GM21576 (cell line): ENCODE data around the gene CPA5.
"Not testable (repeated sequence)": the region's sequence is repeated elsewhere in the genome, so short reads cannot be mapped to it uniquely, and the experiment has no call there.

Experiments used
- ATAC-seq: cut with Tn5 transposase; IDR thresholded peaks from one replicate; pipeline ENCODE4 v1.9.1; 2021; ENCODE audit warnings: mild to moderate bottlenecking, moderate library complexity; ENCODE audit not compliant: unreplicated experiment

The CPA5 gene

DNA sequence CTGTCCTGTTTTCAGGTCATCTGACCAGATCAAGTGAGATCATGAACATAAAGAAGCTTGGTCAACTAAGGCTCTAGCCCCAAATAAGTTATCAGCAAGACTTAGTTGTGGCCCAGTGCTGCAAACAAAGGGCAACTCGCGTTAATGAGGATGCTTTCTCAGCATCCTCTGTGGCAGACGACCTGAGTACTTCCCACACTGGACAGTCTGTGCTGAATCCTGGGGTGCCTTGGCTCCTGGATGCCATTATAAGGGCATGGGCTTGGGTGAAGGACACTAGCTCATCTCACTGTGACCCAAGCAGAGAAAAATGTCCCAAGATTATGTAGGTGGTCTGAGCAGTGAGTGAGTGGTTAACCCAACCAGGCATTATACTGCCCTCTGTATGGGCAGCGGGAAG, 13.9 kb downstream of the CPA5 start:
- no peak for ATAC-seq

DNA sequence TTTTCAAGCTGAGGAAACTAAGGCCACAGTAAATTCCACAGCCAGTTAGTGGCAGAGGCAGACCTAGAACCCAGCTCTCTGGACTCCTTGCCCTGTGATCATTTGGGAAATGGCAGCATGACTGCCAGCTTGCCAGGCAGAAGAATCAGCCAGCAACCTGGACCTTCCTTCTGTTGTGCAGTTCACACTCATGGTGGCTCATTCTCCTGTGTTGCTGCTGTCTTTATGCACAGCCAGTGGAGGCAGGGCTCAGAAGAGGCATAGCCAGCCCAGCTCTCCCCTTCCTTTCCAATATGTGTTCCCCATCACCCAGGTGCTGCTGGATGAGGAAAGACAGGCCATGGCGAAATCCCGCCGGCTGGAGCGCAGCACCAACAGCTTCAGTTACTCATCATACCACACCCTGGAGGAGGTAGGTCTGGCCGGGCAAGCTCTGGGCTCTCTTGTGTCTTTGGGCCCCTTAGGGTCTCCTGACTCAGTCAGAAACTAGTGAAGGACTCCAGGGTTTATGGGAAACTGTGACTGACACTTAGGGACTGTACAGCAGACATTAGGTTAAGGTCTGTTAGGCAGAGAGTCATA, 14.8 kb downstream of the CPA5 start:
- ATAC-seq = no peak

DNA sequence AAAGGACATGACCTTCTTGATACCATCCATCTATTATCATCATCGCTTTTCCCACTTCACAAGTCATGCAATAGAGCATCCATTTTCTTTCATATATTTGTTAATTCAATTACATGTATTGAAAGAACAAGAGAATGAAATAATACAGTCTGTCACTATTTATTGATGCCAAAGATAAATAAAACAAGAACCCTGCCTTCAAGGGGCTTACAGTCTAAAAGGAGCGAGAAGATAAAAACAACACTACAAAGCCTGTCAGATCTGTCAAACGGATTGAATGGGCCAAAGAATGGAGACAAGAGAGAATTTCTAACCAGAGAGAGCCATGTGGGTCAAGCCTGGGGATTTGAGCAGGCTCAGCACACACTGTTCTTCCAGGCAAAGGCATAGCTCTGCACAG, 15.9 kb downstream of the CPA5 start:
- no peak for ATAC-seq

DNA sequence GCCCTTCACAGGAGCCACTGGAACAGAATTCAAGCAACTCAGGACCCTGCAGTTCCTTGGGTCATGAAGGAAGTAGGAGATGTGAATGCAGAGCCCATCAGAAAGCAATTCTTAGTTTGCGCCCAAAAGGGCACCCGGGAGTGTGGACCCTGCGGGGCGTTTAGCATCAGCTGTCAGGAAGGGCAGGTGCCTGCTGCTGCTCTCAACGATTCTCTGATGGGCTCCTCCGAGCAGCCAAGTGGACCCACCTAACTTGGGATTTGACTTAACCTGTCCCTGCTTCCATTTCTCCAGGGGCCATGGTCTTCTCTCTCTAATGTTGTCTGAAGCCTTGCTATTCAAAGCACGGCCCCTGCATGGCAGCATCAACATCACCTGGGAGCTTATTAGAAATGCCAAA, 17.1 kb downstream of the CPA5 start:
- ATAC-seq = no peak

DNA sequence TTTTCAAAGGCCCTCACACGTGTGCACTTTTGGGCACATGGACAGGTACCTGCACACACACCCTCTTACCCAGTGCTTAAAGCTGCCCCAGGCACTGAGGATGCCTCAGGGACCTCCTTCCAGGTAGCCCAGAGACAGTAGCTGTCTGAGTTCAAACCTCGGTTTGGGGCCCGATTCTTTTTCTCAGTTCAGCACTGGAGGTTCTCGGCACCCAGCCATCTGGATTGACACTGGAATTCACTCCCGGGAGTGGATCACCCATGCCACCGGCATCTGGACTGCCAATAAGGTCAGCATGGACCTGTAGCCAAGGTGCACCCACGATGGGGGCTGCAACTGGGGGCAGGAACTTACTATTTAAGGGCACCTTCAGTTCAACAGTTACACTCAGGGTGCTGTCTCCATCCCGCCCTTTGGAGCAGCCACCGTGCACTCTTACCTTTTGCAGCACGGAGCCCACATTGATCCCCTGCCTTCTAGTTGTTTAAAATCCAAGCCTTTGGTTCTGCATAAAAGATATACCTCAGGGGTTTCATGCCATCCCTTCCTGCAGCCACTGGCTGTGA, 17.7 kb downstream of the CPA5 start:
- no peak for ATAC-seq

DNA sequence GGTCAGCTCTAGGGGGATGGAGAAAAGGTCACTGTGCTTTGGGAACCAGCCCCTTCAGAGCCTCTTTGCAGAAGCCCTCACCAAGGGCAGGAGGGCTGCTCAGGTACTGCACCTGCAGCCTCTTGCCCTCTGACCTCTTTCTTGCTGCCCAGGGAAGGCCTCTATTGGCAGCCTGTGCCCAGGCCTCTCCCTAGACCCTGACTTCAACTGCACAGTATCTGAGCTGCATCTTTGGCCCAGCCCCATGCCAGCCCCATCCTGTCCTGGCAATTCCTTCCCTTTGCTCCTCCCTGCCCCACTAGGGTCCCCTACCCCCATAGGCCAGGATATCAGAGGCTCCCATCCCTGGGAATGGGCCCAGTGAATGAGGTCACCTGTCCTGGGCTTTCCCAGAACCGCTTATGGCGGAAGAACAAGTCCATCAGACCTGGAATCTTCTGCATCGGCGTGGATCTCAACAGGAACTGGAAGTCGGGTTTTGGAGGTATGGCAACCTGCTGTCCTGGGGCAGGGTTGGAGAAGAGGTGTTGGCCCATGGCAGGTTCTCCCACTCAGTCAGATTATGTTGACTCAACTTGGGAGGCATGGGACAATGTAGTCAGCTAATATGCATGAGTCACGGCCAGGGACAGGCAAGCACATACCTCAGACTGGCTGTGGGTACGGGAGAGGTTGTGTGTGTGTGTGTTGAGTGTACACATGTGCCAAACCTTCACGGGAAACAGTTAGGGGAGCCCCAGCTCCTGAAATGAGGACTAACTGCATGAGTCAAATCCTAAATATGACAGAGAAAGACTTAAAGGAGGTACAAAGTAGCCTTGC, 18.6 kb downstream of the CPA5 start:
- ATAC-seq = no peak

DNA sequence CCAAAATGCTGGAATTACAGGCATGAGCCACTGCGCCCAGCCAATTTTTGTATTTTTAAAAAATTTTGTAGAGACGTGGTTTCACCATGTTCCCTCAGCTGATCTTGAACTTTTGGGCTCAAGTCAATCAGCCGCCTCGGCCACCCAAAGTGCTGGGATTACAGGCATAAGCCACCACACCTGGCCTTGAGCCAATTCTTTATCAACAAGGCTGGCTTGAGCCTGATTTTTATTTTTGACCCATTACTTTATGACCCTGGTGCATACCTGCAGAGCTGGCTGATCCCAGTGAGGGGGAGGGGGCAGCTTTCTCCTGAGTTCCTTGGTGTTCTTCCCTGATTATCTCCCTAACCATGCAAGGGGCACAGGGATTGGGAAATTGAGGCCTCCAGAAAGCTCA, 19.8 kb downstream of the CPA5 start:
- no peak for ATAC-seq

DNA sequence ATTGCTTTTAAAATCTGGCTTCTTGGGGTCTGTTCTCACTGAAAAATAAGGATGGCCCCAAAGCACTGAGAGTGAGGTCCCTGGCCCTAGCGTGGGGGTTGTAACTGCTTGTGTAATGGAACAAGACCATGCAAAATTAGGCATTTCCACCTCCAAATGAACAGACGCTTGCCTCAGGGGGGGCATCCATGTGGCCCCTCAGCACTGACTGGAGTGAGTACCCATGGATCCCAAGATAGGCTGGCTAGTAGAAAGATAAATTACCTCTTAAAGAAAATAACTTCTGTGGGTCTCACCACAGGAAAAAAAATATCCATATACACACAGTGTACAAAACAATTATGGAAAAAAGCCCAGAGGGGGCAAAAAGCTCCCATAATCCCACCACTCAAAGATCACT, 20.5 kb downstream of the CPA5 start:
- no peak for ATAC-seq

DNA sequence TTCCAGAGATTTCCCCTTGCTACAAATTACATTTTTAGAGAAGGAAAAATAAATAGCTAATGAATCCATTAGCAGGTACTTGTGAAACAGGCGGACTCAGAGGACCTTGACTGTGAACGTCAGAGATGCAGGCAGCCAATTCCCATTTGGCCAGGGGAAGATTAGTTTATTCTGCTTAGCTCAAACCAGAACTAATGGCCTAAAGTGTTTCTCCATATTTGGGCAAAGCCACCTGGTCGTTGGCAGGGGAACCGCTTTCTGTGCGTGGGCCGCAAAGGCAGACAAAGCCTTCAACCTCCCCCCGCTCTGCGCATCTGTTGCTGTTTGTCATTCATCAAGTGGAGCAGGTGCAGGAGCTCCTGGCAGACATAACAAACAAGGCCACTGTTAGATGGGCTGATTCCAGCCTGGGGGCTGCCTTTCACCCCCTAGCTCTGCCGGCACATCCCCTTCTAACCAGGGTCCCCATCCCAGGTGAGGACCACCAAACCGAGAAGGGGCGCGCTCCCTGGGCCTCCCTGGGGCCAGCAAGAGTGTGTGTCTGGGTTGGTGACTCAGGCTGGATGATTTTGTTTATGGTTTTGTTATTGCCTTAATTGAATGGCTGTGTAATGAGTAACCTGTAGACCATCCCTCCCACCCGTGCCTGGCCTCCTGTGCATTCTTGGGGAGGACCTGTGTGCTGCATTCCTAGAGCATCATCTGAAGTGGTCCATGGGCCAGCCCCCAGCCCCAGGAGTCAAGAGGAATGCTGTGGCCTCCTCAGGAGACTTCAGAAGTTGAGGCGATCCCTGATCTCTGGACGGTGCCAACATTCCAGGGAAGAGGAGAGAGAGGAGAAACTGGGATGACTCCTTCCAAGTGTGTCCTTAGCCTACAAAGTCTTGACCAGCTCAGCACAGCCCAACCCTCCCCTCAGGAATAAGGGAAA, 21.2 kb downstream of the CPA5 start:
- ATAC-seq = peak; percentile 53

DNA sequence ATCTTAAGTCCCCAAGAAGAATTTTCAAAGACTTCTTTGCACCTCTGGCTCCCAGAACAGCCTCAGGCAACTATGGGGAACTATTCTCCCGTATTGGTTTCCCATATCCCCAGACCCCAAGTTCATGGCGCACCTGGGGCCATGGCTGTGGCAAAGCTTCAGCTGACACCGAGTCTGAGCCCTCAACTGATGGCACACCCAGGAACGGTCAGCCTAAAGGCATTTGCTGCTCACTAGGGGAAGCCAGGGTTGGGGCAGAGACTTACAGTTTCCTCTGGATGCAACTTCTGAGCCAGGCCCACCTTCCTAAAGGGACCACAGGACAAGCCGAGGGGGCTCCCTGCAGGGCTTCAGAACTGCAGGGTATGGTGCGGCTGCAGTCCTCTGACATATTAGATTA, 21.9 kb downstream of the CPA5 start:
- no peak for ATAC-seq

DNA sequence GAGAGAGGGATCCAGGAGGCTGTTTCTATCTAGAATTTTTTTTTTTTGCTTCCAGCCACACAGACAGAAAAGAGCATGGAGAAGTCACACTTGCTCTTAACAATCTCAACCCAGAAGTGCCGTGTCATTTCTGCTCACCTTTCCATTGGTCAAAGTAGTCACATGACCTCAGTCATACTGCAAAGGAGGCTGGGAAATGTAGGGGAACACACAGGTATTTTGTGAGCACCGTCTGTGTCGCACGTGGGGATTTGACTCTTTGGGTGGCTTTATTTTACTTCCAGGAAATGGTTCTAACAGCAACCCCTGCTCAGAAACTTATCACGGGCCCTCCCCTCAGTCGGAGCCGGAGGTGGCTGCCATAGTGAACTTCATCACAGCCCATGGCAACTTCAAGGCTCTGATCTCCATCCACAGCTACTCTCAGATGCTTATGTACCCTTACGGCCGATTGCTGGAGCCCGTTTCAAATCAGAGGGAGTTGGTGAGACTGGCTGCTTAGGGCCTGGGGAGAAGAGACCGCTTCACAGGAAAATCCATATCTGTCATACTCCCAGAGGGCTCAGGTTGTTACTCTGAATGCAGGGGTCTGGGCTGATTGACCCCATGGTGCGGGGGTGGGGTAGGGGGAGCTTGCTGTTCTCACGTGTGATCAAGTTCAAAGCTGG, 22.6 kb downstream of the CPA5 start:
- no peak for ATAC-seq

DNA sequence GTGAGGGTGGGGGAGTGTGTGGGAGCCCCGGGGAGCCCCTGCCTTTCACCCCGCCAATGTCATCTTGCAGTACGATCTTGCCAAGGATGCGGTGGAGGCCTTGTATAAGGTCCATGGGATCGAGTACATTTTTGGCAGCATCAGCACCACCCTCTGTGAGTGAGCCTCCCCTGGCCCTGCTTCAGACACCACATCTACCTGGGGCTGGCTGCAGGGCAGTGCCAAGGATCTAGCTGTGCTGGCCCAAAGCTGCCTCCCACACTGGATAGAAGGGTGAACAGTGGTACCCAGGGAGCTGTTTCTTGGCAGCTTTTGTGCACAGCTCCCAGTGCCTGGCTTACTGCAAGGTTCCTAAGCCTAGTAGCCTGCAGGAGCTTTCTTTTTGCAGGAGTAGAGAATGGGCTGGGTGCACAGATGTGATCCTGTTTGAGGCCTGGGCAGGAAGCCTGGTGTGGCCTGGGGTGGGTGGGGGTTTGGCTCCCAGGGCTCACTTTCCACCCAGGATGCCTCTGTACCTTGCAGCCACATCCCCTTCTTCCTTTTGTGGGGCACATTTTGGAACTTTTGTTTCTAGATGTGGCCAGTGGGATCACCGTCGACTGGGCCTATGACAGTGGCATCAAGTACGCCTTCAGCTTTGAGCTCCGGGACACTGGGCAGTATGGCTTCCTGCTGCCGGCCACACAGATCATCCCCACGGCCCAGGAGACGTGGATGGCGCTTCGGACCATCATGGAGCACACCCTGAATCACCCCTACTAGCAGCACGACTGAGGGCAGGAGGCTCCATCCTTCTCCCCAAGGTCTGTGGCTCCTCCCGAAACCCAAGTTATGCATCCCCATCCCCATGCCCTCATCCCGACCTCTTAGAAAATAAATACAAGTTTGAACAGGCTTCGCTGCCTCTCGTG, 23.5 kb downstream of the CPA5 start:
- no peak for ATAC-seq

DNA sequence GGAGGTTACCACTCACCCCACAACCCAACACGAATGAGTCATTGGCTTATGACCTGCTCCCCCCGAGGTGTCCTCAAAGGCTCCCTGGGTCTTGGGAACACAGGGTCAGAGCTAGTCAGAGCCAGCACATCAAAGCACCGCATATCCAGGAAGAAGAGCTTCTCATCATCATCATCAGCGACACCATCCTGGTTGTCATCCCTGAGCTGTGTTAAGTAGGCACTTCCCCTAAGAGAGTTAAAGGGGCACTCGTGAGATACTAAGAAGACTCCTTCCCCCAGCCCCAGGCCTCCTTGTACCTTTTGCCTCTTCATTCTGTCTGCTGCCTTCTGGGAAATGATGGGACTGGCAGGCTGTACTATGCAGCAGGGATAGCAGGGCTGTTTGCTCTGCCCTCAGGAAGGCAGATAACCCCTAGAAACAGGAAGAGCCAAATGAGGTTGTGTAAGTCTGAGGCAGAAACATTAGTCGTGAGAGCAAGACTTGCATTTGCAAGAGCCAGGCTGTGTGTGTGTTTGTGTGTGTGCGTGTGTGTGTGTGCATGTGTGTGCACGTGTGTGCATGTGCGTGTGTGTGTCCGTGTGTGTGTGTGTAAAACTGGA, 24.6 kb downstream of the CPA5 start:
- no peak for ATAC-seq

DNA sequence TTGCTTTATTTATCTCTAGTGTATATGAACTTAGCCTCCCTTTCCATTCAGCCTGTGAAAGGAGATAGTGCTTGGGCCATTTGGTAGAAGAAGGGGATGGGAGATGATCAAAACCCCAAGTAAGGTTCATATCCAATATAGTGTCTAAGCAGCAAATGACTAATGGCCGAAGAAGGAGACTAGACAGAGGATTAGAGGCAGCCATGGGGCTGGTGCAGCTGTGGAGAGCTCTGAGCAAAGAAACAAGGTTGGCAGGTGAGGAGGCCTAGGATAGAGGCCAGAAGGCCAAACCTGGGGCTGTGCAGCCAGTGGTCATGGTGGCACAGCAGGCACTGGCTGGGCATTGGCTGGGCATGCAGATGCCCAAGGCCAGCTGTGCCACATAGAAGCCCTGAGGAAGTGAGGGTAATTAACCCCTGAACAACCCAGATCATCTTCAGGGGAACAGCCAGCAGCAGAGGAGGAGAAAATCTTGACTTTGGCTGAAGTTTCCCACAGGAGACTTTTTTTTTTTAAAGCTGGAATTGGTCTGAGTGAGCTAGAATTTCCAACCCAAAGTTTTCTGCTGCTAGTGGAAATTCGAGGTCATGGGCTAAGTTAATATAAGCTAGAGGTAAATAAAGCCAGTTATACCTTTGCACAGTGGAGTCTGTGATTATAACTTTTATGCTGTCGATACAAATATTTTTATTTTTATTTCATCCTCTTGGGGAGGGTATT, 25.4 kb downstream of the CPA5 start:
- no peak for ATAC-seq

DNA sequence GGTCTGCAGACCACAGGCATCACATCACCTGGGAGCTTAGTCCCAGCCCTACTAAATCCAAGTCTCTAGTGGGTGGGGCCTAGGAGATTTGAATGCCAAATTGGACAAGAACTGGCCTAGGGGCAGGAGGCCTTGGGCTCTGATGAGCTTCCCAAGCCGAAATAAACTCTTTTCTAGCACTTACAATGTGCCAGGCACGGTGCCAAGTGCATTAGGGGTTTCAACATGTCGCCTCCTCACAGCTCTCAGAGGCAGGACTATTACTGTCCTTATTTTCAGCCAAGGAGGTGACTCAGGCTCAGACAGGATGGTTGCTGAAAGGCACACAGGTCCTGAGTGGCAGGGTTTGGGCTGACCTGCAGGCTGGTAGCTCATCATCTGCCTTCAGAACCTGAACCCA, 26.4 kb downstream of the CPA5 start:
- ATAC-seq = no peak

DNA sequence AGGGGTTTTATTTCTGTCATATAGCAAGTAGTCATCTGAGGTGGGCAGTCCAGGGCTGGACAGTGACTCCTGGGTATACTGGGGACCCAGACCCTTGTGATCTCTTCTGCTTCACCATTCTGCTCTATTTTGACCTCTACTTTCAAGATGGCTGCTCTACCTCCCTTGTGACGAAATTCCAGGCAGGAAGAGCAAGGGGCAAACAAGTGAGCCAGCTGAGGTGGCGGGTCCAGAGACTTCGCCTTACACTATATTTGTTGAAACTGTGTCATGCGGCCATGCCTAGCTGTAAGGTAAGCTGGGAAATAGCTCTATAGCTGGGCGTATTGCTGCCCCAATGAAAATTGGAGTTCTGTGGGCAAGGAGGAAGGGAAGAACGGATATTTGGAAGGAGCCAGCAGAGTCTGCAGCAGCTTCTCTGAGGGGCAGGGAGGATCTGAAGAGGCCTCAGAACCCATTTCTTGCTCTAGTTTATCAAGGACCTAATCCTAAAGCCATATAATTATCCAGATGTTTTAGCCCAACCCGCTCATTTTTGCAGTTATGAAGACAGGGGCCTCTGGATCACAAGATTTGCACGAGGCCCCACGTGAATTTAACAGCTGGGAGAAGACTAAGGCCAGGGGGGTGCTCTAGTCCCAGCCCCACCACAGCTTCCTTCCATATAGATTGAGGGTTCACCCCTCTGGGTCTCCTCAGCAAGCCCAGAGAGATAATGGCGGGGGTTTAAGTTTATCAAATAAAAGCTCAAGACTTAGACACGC, 28.0 kb downstream of the CPA5 start:
- ATAC-seq = no peak

DNA sequence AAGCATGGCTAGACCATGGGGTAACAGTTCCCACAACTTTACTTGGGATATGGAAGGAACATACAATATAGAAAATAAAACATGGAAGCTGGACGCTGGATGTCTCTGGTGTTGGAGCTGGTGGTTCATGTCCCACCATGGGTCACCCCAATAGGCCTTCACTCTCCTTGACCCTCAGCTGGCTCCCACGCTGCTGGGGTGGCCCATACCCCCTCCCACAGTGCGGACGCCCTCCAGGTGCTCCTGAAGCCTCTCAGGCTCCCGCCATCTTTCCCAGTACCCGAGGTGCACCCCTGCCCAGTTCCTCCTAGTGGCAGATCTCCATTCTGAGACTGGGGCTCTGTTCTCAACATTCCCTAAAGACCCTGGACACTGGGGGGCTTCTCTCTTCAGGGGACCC, 29.9 kb downstream of the CPA5 start:
- ATAC-seq = no peak

DNA sequence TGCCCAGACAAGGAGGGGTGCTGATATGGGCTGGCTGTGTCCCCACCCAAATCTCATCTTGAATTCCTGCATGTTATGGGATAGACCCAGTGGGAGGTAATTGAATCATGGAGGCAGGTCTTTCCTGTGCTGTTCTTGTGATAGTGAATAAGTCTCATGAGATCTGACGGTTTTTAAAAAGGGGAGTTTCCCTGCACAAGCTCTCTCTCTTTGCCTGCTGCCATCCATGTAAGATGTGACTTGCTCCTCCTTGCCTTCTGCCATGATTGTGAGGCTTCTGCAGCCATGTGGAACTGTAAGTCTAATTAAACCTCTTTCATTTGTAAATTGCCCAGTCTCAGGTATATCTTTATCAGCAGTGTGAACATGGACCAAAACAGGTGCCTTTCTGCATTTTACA, 31.8 kb downstream of the CPA5 start:
- ATAC-seq = not testable (repeated sequence)
